ENCODE measurements around the gene CD200R1L.
"Not testable (repeated sequence)": the region's sequence is repeated elsewhere in the genome, so short reads cannot be mapped to it uniquely, and the experiment has no call there.

GRCh38 chr3:112855074-112855473, 8.4 kb upstream of the CD200R1L start:
- not testable (repeated sequence) for TF ChIP-seq FOSL1 (tag; conservative IDR thresholded peaks at IDR 0.05); POLR2AphosphoS5 (IDR thresholded peaks at IDR 0.05; ENCODE audit: control insufficient read depth, insufficient read depth, low read depth, low read length); HNRNPL (IDR thresholded peaks at IDR 0.05; ENCODE audit: low read depth, low read length); MAZ (CRISPR knock-in tag; conservative IDR thresholded peaks at IDR 0.05 in 1 of 2, IDR thresholded peaks at IDR 0.05 in 1 of 2); FOS (IDR thresholded peaks at IDR 0.05; ENCODE audit: extremely low read depth, insufficient read length); MYNN (IDR thresholded peaks at IDR 0.05); MYNN (CRISPR knock-in tag; IDR thresholded peaks at IDR 0.05)
